GM12891 (cell line): Measurements from ENCODE around the gene PTPN5.

Source experiments
- POLR2A ChIP-seq: IDR thresholded peaks from 2 replicates; pipeline ENCODE4 v1.6.1; 2011; ENCODE audit warnings: low read depth, low read length, control low read depth
- POLR2AphosphoS5 ChIP-seq: IDR thresholded peaks from 2 replicates; pipeline ENCODE4 v1.6.1; 2011; ENCODE audit warnings: low read depth, low read length, control low read depth
- POU2F2 ChIP-seq: IDR thresholded peaks from 2 replicates; pipeline ENCODE4 v1.6.1; 2011; ENCODE audit warnings: low read depth, mild to moderate bottlenecking, control low read depth, low read length, moderate library complexity
- TAF1 ChIP-seq: IDR thresholded peaks from 2 replicates; pipeline ENCODE4 v1.6.1; 2011; ENCODE audit warnings: low read depth, low read length, control low read depth

DNA sequence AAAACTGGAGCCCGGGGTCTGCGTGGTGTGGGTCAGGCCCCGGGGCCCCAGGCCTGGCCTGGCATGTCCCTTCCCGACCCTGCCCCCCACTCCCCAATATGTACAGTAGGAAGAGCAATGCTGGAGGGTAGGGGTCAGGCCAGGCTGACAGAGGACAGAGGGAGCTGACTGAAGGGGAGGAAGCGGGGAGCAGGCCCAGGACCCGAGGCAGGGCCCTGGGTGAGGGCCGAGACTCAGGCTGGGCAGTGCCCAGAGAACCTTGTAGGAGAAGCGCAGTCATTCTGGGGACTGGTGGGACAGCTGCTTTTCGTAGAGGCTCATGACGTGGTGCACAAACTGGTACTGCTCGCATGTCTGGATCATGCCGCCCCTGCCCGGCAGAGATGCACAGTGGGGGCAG, 62.9 kb downstream of the PTPN5 start:
- TF ChIP-seq POLR2A (no peak), POLR2AphosphoS5 (no peak), POU2F2 (no peak), TAF1 (no peak)
